ENCODE data around the gene MACROD2.
"Not testable (repeated sequence)": the region's sequence is repeated elsewhere in the genome, so short reads cannot be mapped to it uniquely, and the experiment has no call there.

The MACROD2 gene

DNA sequence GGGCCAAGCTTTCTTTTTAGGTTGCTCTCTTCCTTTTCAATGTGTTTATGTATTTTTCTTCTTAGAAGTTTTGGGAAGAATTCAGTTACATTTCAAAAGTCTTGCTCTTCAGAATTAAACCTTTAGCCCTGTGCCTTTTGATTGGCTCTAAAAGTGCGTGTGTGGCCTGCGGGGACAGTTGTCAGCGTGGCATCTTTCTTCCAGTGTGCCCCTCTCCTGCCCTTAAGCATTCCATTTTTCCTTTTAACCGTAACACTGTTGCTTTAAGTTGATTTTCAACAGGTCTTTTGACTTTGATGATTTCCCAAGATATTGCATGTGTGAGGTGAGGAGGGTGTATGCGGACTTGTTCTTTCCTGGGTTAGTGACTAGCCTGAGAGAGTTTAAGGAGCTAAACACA is 1341.2 kb downstream of the MACROD2 start:
- no peak for DNase-seq

DNA sequence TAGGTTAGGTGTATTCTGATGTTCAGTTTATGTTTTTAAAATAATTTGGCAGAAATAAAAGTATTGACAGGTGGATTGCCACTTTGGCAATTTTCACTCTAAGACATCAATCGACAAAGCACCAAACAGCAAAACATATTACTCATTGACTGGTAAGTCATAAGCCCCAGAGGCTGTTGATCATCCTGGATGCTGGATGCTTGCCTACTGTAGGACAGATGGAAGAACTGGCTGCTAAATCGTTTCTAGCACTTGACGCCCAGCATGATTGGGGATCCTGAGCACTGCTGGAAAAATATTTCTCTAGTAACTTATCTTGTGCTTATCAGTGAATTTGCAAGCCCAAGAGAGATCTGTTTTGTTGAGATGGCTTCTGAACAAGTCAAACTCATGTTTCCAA is 1343.9 kb downstream of the MACROD2 start:
- no peak for DNase-seq

DNA sequence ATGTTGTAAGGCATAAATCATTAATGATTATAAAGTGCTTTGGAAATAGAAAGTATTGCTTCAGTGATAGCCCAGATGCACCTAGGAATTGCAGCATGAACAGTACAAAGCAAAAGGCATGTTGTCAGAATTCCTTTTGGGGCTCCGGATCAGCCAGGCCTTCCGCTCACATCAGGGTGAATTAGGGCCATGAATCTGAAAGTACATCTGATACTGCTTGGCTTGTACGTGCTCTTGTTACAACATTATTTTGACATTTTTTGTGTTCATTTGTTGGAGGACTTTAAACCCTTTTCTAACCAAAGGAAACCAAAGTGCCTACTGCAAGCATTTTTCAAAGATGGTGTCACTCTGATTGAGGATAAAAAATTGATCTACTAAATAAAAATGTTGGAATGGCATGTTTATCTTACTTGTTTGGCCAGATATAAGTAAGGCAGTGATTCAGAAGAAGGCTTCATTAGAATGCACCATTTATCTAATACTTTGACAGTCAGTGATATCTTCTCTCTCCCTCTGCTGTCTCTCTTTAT is 1347.7 kb downstream of the MACROD2 start:
- DNase-seq: no peak

DNA sequence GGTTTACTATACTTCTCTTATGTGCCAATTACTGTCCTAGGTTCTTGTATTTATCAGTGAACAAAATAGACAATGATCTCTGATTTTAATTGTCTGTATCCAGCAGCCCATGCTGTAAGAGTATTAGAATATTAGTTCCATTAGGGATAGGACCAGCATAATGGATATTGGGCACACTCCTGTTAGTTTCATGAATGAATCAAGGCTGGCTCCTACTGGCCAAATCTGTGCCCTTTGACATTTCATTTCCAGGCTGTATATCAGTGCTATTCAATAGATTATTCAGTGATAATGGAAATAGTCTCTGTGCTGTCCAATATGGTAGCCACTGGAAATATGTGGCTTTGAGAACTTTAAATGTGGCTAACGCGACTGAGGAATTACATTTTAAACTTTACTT is 1350.0 kb downstream of the MACROD2 start:
- DNase-seq: no peak

DNA sequence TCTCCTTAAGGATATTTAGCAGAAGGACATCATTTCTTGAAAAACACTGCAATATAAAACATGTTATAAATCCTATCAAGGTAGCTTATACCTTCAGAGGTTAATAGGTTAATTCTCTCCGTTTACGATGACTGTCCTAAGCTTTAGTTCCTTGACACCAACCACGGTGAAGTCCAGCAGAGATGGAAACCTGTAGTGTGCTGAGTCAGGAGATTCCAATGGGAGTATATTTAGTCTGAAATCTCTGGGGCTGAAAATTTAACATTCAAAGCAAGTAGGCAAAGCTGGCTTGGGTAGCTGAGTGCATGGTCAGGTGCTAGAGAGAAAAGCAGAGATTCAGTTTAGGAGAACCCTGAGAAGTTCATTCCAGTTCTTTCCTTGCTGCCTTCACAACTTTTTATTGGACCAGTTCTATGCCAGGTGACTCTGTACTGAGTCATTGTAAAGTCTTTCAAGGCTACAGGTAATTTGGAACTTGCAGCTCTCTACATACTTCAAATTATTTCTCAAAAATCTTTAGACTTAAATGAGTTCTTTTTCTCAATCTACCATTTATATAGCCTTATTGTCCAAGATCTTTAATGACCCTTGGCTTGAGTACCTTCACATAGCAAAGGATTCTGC is 1351.5 kb downstream of the MACROD2 start:
- DNase-seq: no peak

DNA sequence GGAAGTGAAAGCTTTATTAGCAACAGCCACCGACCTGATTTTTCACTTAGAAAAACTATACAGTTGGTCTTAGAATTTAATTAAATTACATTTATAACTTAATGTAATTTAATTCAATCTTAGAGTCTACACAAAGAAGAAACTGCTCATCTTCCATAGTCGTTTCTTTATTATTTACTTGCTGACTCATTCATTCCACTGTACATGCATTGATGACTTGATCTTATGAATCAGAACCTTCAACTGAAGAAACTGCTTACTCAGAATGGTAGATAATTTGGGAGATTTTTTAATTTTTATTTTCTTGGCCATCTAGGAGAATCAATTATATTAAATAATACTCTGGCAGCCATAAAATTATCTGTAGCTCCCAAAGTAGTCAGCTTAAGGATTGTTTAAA is 1363.7 kb downstream of the MACROD2 start:
- no peak for DNase-seq

DNA sequence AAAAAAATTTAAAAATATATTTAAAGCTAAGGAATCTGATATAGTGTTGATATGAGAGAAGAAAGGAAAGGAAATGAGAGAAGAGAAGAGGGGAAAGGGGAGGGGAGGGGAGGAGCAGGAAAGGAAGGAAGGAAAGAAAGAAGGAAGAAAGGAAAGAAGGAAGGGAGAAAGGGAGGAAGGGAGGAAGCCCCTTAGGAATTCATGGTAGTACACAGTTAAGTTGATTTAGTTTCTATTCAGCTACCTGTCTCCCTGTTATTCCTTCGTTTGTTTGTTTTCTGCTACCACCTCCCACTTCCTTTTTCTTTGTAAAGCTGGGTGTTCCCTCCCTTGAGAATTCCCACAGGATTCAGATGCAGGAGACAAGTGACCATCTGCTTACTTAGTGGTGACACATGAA is 1367.5 kb downstream of the MACROD2 start:
- DNase-seq: no peak

DNA sequence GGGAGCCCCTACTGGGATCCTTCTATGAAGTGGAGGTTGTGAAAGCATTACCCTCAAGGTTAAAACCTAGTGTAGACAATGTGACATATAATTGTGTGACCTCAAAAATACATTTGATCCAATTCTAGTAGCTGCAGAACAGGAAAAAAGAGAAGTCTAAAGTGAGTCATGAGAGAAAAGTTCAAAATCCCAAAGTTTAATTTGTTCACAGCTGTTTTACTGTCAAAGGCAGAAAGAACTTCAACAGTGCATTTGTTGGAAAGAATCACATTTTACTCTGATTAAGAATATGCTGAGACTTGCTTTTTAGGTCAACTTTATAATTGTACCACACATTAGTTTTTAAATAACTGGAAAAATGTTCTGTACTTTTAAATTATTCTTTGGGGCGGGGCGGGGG is 1369.5 kb downstream of the MACROD2 start:
- no peak for DNase-seq

DNA sequence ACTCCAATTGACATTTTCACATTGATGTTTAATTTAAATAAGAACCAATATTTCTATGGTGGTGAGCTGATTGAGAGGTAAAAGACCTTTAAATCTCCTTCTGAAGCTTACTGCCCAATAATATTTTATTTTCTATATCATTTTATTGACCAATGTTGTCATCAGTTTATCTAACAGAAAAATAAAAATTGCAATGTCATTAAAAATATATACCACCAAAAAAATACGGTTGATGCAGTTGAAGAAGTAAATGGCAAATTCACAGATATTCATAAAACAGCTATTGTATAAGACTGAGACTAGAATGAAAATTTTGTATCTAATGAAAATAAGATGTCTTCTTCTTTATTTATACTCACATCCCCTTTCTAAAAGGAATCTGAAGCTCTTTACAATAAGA is 1375.1 kb downstream of the MACROD2 start:
- no peak for DNase-seq

DNA sequence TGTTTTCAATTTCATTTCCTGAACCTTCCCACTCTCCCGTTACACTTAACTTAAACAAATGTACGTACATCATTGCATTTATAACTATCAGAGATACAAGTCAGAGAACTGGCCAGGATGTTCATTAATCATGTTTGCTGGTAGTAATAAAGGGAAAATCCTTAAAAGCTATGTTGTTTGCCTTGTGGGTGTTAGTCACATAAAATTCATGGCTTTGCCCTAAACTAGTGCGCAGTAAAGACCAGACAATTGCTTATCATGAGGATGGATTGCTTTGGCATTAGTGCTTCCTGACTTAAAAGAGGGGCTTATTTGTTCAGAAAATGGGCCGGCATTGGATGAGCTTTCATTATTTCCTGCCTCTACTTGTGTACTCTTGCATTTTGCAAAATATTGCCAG is 1379.4 kb downstream of the MACROD2 start:
- no peak for DNase-seq

DNA sequence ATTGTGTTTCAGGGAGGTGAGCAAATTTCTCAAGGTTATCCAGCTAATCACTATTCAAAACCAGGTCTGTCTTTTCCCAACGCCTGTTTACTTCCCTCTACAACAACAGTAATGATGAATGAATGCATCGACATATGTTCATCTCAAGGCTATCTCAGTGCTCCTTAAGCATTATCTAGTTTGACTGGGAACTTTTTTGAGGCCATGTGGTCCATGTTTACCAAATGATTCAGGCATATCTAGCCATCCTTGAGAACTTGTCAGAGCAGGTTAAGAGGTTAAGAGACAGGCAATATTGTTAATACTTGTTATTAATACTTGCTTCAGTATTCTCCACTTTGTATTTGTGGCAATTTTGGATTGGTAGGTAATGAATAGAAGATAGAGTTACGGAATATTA is 1380.5 kb downstream of the MACROD2 start:
- no peak for DNase-seq

DNA sequence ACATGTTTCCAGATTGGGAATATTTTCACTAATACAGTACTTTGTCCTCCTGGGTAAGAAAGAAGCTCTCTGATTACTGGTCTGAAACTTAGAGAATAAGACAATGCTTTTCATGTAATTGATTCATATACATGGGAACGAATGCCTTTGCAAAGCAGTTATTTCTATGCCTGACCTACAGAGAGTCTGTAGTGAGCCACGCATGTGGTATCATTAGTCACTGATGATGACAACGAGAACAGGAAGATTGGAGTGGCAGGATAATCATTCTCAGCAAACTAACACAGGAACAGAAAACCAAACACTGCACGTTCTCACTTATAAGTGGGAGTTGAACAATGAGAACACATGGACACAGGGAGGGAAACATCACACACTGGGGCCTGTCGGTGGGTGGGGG is 1382.3 kb downstream of the MACROD2 start:
- not testable (repeated sequence) for DNase-seq

DNA sequence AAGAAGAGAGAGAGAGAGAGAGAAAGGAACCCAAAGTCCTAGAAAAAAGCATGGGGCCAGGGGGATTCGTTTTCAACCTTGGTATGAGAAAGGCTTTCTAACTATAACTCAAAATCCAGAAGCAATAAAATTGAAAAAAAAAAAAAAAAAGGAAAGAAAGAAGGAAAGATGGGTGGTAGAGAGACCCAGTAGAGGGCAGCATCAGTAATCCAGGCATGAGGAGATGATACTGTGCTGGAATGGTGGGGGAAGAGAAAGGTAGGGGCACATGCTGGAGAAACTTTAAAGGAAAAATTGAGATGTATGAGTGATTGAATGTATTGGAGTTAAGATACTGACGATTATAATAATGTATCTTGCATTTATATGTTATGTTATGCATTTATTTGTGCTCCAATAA is 1382.8 kb downstream of the MACROD2 start:
- no peak for DNase-seq

DNA sequence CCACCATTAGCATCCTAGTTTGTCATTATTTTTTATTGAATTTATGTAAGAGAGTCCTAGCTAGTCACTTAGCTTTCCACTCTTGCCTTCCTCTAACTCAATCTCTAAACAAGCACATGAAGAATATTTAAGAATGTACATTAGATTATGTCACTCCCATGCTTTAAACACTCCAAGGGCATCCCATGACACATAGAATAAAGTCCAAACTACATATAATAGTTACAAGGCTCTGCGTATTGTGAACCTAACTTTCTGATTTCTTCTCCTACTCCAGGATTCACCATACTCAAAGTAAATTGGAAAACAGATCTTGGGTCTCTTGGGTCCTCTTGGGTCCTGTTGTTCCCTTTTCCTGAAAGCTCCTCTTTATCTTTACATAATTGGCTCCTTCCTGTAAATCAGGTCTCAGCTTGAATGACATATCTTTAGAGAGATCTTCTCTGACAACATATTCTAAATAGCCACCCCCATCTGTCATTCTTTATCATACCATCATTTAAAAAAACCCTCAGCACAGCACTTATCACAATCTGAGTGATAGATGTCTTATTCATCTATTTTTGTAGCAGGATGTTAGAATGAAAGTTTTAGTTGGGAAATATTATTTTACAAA is 1384.5 kb downstream of the MACROD2 start:
- DNase-seq: no peak

DNA sequence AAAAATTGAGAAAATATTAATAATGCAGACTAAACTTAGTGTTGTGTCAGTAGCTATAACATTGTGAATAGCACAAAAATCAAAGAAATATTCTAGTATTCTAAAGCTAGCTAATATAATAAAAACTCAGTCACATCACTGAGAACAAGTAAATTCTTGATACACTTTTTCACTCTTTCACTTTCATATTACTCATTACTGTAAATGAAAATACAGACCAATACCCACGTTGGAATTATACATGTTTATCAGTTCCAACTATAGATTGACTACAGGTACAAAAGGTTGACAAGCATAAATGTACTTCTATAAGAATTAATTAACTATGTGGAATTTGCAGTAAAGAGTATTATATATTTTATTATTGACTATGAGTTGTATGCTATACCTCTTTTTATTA is 1385.5 kb downstream of the MACROD2 start:
- DNase-seq: no peak

DNA sequence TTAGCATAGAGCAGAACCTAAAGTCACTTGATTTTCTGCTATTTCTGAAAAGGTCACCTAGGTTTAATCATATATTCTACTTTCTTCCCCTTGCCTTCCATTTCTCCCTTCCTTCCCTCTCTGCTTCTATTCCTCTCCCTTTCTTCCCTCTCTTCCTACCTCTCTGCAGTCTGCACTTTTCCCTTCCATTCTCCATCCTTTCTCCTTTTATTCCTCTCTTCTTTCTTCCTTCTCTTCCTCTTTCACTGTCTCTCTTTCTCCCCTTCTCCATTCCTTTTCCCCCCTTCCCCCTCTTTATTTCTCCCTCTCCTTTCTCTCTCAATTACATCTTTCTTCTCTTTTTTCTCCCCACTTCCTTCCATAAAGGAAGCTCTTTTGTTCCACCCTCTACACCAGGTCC is 1391.9 kb downstream of the MACROD2 start:
- DNase-seq: no peak

DNA sequence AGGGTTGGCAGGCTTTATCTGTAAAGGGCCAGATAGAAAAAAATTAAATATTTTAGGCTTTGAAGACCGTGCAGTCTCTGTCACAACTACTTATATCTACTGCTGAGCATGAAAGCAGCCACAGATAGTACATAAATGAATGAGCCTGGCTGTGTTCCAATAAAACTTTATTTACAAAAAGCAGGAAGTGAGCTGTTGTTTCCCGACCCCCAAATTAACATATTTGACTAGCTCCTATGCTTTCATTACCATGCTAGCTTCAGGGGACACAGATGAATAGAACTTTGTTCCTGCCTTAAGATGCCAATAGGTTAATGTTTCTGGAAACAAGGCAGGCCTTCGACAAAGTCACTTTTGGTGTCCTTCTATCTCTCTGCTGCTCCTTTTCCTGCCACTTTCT is 1400.1 kb downstream of the MACROD2 start:
- DNase-seq: no peak

DNA sequence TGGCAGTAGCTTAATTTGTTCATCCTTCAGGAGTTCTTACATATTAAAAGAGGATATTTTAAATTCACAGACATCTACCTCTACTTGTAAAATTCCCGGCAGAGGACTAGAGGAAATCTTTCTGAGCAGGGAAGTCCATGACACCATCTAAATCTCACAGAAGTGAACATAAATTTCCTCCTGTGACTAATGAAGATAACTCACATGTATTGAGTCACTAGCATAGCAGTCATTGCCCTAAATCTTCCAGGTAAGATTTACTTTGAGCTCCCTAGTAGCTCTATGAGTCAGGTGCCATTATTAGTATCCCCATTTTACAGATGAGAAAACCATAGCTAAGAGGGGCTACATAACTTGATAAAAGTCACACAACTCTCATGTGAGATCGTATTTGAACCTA is 1400.7 kb downstream of the MACROD2 start:
- DNase-seq: no peak

DNA sequence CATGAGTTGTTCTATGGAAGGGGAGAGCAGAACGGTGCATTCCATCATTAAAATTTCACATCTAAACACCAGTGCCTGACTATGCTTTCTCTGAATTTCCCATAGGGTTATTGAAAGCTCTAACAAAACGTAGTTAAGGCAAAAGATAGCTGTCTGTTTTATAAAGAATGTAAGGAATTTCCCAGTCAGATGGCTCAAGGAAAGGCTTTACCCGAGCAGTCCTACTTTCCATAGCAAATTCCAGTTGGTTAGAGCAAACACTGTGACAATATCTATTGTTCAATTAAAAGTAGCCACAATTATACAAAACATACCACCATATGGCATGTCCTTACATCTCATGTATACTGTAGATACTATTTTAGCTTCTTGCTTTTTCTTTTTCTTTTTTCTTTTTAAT is 1401.6 kb downstream of the MACROD2 start:
- no peak for DNase-seq

DNA sequence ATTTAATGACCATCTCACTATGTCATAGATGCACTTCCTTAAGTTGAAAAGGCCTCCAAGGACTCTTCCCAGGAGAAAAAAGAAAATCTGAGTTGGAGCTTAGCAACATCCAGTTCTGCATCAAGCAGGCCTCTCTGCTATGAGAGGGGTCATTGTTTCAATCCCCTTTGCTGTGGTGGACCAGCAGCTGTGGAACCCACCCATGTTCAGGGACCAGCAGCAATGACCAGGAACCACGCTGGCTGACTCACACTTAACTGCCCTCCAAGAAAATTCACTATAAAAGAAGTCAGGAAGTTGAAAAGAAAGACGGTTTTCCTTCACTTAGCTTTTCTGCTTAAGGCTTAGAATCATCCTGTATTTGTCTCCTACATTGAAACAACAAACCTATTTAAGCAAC is 1404.5 kb downstream of the MACROD2 start:
- no peak for DNase-seq

DNA sequence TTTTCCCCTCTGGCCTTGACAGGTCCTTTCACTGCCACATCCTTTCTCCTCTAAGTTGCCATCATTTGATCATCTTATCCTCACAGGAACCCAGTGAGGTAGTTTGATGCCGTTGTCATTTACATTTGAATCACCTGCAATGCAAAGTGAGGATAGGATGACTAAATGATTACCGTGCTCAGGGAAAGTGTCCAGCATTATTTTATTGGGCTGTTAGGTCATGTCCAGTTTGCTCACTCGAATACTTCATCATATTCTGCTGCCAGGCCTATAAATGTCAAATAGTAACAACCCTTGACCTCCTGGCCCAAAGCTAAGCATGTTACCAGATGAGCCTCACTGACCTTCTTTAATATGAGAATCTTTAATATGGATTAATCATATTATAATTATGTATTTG is 1410.8 kb downstream of the MACROD2 start:
- DNase-seq: no peak

DNA sequence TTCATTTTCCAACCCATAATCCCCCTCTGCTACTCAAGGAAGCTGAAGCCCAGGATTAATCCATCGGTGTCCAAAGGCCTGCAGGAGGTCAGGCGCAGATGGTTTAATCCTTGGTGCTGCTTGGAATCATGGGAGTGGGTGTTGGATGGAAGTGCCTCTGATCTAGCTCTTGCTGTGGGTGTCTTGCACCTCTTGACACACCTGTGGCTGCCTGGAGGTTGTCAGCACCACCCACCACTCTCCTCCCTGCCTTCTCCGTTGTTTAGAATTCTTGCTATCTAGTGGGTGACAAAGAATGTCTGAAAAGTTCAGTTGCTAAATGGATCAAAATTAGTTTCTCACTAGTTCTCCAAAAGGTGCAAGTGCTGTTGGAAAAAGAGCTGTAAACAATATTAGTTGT is 1416.5 kb downstream of the MACROD2 start:
- no peak for DNase-seq

DNA sequence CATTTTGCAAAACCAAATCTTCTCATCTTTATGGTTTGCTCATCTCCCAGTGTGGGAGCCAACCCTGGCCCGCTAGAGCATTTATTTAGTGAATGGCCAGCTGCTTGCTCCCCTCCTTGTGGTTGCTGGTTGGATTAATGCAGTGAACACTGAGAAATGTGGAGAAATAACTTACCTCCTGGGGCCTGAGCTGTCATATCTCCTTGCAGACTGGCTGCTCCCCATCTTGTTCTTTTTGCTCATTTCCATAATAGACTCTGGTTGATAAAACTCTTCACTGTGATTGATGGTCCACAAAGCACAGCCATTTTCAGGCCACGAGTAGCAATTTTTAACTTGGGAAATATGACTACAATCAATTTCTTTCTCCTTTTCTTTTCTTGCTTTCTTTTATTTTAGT is 1420.6 kb downstream of the MACROD2 start:
- no peak for DNase-seq

DNA sequence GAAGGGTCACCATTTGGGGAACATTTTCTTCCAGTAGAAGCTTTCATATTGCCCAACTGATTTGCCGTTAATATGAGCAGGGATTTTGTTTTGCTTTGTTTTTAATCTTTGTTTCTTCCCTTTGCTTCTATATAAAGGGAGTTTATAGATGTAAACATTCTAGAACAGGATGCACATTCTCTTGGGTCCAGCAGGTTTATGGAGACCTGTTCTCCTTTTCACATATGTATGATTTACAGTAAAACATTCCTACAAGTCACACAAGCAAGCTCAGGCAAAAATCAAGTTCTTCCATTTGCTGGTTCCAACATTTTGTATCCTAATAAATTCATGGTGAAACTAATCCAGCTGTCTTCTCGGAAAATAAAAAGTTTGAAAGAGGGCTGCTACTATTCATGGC is 1424.5 kb downstream of the MACROD2 start:
- DNase-seq: no peak

DNA sequence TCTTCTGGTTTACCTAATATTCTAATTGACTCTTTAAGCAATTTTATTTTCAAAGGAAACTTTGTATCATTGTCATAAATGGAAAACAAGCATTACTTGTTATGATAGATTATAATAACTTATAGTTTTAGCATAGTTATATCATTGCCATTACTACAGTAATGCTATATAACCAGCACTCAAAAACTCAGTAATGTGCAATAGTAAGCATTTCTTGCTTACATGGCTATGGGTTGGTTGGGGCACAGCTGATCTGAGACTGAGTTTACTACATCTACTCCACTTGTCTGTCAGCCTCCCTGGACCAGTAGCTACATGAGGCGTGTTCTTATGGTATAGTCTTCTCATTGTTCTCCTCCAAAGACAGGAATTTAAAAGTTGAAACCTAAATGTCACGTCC is 1427.7 kb downstream of the MACROD2 start:
- DNase-seq: no peak
